Measurements from ENCODE around the gene CEP83. TPM values are rescaled to one million over a fixed set of nuclear protein-coding genes. Genes with fewer than 3 reads are reported as not detected.

CEP83 gene
- total and polyA plus RNA-seq, 2 experiments from 2014 or later = 29.8 to 33.7 TPM

DNA sequence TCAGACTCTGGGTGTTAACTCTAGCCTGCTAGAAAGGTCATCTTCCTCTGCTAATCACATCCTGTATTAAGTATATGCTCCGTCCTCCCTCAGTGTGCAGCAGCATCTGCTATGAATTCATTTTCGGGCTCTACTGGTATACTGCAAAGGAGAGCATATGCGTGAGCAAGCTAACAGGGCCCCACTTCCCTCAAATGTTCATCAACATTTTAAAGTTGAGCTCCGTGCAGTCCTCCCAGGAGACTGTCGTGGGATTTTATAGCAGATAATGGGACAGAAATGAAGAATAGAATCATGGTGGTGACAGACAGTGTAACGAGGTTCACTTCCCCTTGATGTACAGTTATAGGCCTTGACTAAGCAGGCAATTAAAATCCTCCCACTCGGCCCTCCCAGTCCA, 179.6 kb downstream of the CEP83 start (continued):
- TF ChIP-seq, protein P1, sequence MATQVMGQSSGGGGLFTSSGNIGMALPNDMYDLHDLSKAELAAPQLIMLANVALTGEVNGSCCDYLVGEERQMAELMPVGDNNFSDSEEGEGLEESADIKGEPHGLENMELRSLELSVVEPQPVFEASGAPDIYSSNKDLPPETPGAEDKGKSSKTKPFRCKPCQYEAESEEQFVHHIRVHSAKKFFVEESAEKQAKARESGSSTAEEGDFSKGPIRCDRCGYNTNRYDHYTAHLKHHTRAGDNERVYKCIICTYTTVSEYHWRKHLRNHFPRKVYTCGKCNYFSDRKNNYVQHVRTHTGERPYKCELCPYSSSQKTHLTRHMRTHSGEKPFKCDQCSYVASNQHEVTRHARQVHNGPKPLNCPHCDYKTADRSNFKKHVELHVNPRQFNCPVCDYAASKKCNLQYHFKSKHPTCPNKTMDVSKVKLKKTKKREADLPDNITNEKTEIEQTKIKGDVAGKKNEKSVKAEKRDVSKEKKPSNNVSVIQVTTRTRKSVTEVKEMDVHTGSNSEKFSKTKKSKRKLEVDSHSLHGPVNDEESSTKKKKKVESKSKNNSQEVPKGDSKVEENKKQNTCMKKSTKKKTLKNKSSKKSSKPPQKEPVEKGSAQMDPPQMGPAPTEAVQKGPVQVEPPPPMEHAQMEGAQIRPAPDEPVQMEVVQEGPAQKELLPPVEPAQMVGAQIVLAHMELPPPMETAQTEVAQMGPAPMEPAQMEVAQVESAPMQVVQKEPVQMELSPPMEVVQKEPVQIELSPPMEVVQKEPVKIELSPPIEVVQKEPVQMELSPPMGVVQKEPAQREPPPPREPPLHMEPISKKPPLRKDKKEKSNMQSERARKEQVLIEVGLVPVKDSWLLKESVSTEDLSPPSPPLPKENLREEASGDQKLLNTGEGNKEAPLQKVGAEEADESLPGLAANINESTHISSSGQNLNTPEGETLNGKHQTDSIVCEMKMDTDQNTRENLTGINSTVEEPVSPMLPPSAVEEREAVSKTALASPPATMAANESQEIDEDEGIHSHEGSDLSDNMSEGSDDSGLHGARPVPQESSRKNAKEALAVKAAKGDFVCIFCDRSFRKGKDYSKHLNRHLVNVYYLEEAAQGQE (IDR thresholded peaks at IDR 0.05; ENCODE audit: unreplicated experiment) = no peak
- TF ChIP-seq EZH2phosphoT487 (IDR thresholded peaks at IDR 0.05; ENCODE audit: unreplicated experiment) (no peak), NANOG (IDR thresholded peaks at IDR 0.05; ENCODE audit: borderline replicate concordance) (no peak), EZH2 (IDR thresholded peaks at IDR 0.05; ENCODE audit: low read depth, unreplicated experiment) (no peak)

- Mint-ChIP-seq H3K4me1 (peaks cover 8% of the 10 kb centered on the region), H3K4me3 (no peak overlapping the region)
- H3K4me1 ChIP-seq (ENCODE audit: insufficient read depth) = no peaks in the 10 kb centered on the region
Measured at GRCh38 chr12:94277426-94278000, 182.2 kb downstream of the CEP83 start.

More at GRCh38 chr12:94277426-94278000, 182.2 kb downstream of the CEP83 start:
- no peak for ATAC-seq
- no peak overlapping the region for H3K4me3 ChIP-seq
- no peak for DNase-seq (ENCODE audit: low spot score)
- peaks cover 3% of the 10 kb centered on the region; the same call in 1 of the 2 replicates for H3K9me2 ChIP-seq (ENCODE audit: insufficient read depth)
- no peak overlapping the region for H2AFZ ChIP-seq
- no peak overlapping the region for H3K27ac ChIP-seq (ENCODE audit: low read depth)
- no peaks in the 10 kb centered on the region for H3K27me3 ChIP-seq (ENCODE audit: insufficient read depth)
- TF ChIP-seq, protein P1 (IDR thresholded peaks at IDR 0.05; ENCODE audit: unreplicated experiment) = no peak
- TF ChIP-seq EZH2 (IDR thresholded peaks at IDR 0.05; ENCODE audit: low read depth, unreplicated experiment) (no peak), EZH2phosphoT487 (IDR thresholded peaks at IDR 0.05; ENCODE audit: unreplicated experiment) (no peak), ZNF462 (CRISPR knock-in tag; IDR thresholded peaks at IDR 0.05) (no peak), CREB1 (CRISPR knock-in tag; IDR thresholded peaks at IDR 0.05; ENCODE audit: low read depth) (no peak), STAT1 (IDR thresholded peaks at IDR 0.05; ENCODE audit: unreplicated experiment) (no peak), ETS1 (IDR thresholded peaks at IDR 0.05) (no peak)
- H4K20me1 ChIP-seq (replicated peaks; ENCODE audit: insufficient read depth) = no peaks in the 10 kb centered on the region
- H3K27me3 Mint-ChIP-seq (ENCODE audit: insufficient read depth, low read depth, poor library complexity) = peaks cover 3% of the 10 kb centered on the region
- no peak overlapping the region for H3K27ac Mint-ChIP-seq
- no peak overlapping the region for H3K4me2 ChIP-seq
- H3K79me2 ChIP-seq (replicated peaks; ENCODE audit: insufficient read depth) = no peaks in the 10 kb centered on the region
- H3K36me3 Mint-ChIP-seq (ENCODE audit: low read depth) = no peaks in the 10 kb centered on the region; the same call in 2 of the 3 replicates
- no peaks in the 10 kb centered on the region for H3F3A ChIP-seq (replicated peaks; ENCODE audit: low read depth)
- H3K9me3 Mint-ChIP-seq = no peaks in the 10 kb centered on the region
- no peaks in the 10 kb centered on the region for H3K36me3 ChIP-seq (ENCODE audit: insufficient read depth)

Data from GM23338 (cell line).